Left colon (tissue), 2 donors: ENCODE results near the gene C14orf39. TPM values are rescaled to one million over a fixed set of nuclear protein-coding genes. Genes with fewer than 3 reads are reported as not detected.

Experiments used
- ATAC-seq: fragments of 200-7000 bp; cut with Tn5 transposase; one replicate; pipeline ENCODE4 v1.9.1; 2020; ENCODE audit warnings: mild to moderate bottlenecking, moderate library complexity
- DNase-seq, 2 donors: peaks; one replicate each; pipeline ENCODE4 v3.0.0-alpha.2; 2020
- intact Hi-C, 2 donors: fragments of 100-400 bp; cut with DNase I in 1 of 2; cut with micrococcal nuclease in 1 of 2; formaldehyde crosslinking; loops; one replicate each; pipeline versions ENCODE4 v1.11.2 to v1.14.0; 2022; cut with DNase I, micrococcal nuclease
- long read RNA-seq: library from polyadenylated mRNA; unstranded; transcript quantifications from one replicate; pipeline ENCODE4 v2.0.0, GENCODE V29; 2021
- total RNA-seq, 2 donors: library from RNA; stranded (reverse); fragmentation: NEBNext Ultra II Directional; extraction: Animal tissue kit (Norgen Biotek cat#: 25700); gene quantifications; one replicate each; pipeline ENCODE4 v1.2.1, GENCODE V29; 2021
- donor health status: DM: no; HTN: no; CAD: no.
- donor health status: DM: yes; HTN: yes; CAD: no.

Gene C14orf39
- not detected for total RNA-seq
- long read RNA-seq: 0 reads

DNA sequence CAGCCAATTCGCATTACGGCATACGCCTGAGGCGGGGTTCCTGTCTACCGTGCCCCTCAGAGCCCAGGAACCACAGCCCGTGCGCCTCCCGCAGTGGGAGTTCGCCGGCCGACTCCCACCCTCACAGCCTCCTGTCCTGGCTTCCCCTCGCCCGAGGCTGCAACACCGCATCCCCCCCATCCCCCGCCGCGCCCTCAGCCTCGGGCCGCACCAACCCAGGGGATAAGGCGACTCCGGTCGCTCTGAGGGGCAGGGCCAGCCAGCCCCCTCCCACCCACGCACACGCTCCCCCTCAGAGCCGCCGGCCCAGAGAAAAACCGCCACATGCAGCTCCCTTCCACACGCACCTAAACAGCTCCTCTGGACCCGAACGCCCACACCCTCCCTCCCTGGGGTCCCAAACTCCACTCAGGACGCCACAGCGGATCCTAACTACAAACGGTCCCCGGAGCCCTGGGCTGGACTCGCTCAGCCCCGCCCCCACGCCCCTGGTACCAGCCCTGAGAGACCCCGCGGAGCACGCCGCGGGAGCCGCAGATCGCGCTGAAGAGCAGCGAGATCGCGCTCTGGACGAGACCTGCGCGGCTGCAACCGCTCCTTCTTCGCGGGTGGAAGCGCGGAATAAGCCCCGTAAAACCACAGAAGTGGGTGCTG lies at the start of gene C14orf39:
TSS of gene C14orf39 (minus strand) at position 466 of the 654 bp plus-strand sequence. CDS start 985 bp downstream, outside the sequence.
- ATAC-seq (no peak), DNase-seq (no peak)
- intact Hi-C loops: no loop called here

GRCh38 chr14:60532442-60532841 lies 46.6 kb upstream of the C14orf39 start:
- intact Hi-C loops: no loop called here
- DNase-seq (no peak), ATAC-seq (no peak)

- no peak for ATAC-seq
- DNase-seq: no peak
- intact Hi-C loops: no loop called here
Observed at GRCh38 chr14:60515511-60516289, 29.8 kb upstream of the C14orf39 start.

GRCh38 chr14:60514741-60515491 lies 29.1 kb upstream of the C14orf39 start:
- intact Hi-C loops: no loop called here
- DNase-seq (no peak), ATAC-seq (peak; percentile 52)

GRCh38 chr14:60514378-60514740 lies 28.5 kb upstream of the C14orf39 start:
- DNase-seq (no peak), ATAC-seq (no peak)
- intact Hi-C loops: no loop called here

- intact Hi-C loops: no loop called here
- ATAC-seq: no peak
- DNase-seq: no peak
Observed at GRCh38 chr14:60512973-60513571, 27.2 kb upstream of the C14orf39 start.

- DNase-seq (no peak), ATAC-seq (no peak)
- intact Hi-C loops: no loop called here
Observed at GRCh38 chr14:60512126-60512525, 26.3 kb upstream of the C14orf39 start.

GRCh38 chr14:60510951-60511599 lies 25.2 kb upstream of the C14orf39 start:
- DNase-seq (no peak), ATAC-seq (no peak)
- intact Hi-C loops: no loop called here

GRCh38 chr14:60510254-60510950 lies 24.5 kb upstream of the C14orf39 start:
- DNase-seq (no peak), ATAC-seq (no peak)
- intact Hi-C loops: no loop called here

- DNase-seq (no peak), ATAC-seq (no peak)
- intact Hi-C loops: no loop called here
Observed at GRCh38 chr14:60509438-60510253, 23.8 kb upstream of the C14orf39 start.

GRCh38 chr14:60508707-60509437 lies 23.0 kb upstream of the C14orf39 start, which contains the start of gene SIX6:
TSS of gene SIX6 (plus strand) at chr14:60509146. CDS start at chr14:60509399, 253 bp downstream.
- ATAC-seq (no peak), DNase-seq (no peak)
- intact Hi-C loops: no loop called here

DNA sequence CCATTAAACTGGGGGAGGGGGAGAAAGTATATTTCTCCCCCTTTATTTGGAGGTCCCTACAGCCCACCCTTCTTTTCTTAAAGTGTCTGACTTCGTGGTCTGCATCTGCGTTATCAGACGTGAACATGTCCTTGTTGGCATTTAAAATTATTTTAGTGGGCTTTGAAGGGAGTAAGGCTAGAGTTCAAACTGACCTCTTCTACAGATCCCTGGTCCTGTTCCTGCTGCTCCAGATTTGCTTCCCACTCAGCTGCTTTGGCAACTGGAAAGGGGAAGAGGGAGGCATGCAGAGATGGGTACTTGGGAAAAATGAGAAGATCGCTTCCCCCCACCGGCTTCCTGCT lies 22.5 kb upstream of the C14orf39 start:
- no peak for DNase-seq
- intact Hi-C loops: no loop called here
- ATAC-seq: no peak

DNA sequence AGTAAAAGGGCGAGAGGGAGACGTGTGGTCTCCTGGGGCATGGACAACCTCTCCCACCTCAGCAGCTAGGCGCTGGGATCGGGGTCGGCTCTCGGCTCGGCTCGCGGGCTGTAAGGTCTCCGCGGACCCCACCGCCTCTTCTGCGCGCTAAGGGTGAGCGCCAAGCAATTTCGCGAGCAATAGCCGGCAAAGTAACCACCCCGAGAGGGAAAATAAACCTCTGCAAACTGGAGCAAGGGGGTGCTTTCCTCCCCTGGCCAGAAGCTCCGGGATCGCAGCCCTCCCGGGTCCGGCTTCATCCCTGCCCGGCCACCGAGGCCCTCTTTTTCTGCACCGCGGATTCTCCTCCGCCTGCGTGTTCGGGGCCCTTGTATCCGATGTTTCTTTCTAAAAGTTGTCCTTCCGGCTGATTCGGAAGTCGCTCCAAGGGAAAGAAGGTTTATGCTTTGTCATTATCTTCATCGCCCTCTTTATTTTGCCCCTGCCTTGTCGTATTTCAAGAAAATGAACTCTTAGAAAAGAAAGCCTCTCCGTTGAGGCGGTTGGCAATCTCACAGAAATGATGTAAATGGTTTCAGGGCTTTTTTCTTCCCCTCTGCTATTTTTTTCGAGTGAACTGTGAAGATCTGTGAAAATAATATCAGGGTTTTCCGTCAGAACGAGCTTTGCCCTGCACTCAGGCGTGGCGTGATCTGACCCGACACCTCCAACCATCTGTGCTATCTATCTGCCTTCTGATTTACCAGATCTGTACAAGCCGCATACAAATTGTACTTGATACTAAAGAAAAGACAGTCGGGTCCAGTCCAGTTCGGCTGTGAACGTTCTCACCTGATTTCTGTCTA lies 21.3 kb upstream of the C14orf39 start:
- intact Hi-C loops: no loop called here
- DNase-seq (no peak), ATAC-seq (no peak)

- ATAC-seq: no peak
- DNase-seq: no peak
- intact Hi-C loops: no loop called here
Observed at GRCh38 chr14:60506462-60506984, 20.7 kb upstream of the C14orf39 start.

DNA sequence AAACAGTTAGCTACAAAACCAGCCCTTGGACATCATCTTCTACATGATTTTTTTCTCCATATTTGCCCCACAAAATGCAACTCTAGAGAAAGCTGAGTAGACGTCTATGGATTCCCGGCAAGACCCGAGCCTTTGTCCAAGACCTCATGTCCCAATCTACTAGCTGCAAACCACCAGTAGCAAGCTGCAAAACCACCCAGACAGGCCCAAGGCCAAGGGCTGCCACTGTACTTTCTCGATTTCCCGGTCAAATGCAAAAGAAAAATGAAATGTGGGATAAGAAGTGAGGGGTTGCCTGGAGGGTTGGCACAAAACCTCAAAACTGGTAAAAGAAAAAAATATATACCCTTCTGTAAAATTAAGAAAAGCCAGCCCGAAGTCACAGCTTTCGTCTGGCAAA lies 20.1 kb upstream of the C14orf39 start:
- intact Hi-C loops: no loop called here
- ATAC-seq: no peak

DNA sequence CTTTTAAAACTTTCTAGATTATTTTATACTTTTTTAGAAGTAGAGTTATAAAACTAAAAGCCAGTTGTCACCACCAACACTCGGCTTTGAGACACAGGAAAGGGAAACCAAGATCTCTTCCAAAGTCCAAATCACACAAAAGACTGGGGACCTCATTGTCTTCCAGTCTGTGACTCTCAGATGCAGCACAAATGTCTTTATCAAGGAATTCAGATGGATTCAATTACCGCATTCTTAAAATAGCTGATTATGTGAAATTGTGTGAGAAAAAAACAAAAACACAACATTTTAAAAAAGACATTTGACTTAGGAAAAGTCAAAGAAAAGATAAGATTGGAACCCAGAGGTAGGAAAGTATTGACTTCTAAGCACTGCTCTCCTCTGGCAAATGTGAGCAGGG lies 19.6 kb upstream of the C14orf39 start:
- DNase-seq (no peak), ATAC-seq (no peak)
- intact Hi-C loops: no loop called here

More for the DNA sequence above, 20.1 kb upstream of the C14orf39 start:
- no peak for DNase-seq
